Neural progenitor cell (in vitro differentiated cells): Measurements from ENCODE around the gene HCFC2.

Experiments used
- EZH2 ChIP-seq: fragments of 200-600 bp; sonication (generic); IDR thresholded peaks from 2 replicates; pipeline ENCODE4 v1.6.1; 2017; ENCODE audit warnings: antibody characterized with exemption, mild to moderate bottlenecking, moderate library complexity
- TF ChIP-seq, protein P1 (sequence below): fragments of 200-600 bp; sonication (generic); IDR thresholded peaks from 2 replicates; pipeline ENCODE4 v1.5.1; 2017; ENCODE audit warnings: antibody characterized with exemption, mild to moderate bottlenecking

DNA sequence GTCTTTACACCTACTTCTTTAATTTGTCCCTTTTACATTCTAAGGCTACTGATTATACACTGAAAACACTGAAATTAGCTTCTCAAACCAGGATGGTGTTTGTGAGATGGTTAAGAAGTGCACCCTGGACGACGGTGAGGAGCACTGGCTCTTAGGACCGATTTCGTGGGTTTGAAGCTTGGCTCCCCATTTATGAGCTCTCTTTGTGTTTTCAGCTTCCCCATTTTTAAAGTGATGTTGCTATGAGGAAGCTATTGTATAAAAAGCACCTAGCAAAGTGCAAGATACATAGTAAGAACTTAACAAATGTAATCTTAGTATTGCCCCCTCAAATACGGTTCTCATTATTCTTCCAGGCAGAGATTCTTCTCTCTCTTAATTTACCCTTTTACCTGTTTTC is 69.0 kb downstream of the HCFC2 start:
- TF ChIP-seq, protein P1, sequence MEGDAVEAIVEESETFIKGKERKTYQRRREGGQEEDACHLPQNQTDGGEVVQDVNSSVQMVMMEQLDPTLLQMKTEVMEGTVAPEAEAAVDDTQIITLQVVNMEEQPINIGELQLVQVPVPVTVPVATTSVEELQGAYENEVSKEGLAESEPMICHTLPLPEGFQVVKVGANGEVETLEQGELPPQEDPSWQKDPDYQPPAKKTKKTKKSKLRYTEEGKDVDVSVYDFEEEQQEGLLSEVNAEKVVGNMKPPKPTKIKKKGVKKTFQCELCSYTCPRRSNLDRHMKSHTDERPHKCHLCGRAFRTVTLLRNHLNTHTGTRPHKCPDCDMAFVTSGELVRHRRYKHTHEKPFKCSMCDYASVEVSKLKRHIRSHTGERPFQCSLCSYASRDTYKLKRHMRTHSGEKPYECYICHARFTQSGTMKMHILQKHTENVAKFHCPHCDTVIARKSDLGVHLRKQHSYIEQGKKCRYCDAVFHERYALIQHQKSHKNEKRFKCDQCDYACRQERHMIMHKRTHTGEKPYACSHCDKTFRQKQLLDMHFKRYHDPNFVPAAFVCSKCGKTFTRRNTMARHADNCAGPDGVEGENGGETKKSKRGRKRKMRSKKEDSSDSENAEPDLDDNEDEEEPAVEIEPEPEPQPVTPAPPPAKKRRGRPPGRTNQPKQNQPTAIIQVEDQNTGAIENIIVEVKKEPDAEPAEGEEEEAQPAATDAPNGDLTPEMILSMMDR, result no peak
- no peak for TF ChIP-seq EZH2
